ENCODE results near the gene RASAL1.

GRCh38 chr12:113052326-113052725 lies 83.2 kb downstream of the RASAL1 start:
- TF ChIP-seq REST (IDR thresholded peaks at IDR 0.05; ENCODE audit: insufficient read depth in 1 of 2, low read depth in 2 of 2, low read length in 2 of 2) (no peak), SIN3A (IDR thresholded peaks at IDR 0.05; ENCODE audit: borderline replicate concordance, insufficient read depth, low read length) (no peak)

Measured in PFSK-1 (cell line).